HG02970 (cell line): ENCODE measurements around the gene LIMCH1.

Experiments used
- ATAC-seq: cut with Tn5 transposase; IDR thresholded peaks from one replicate; pipeline ENCODE4 v1.9.1; 2021; ENCODE audit warnings: mild to moderate bottlenecking, moderate library complexity, moderate number of reproducible peaks; ENCODE audit not compliant: unreplicated experiment, low FRiP score

LIMCH1 gene

GRCh38 chr4:41602113-41602512 is 64.2 kb downstream of the LIMCH1 start:
- ATAC-seq: no peak

- no peak for ATAC-seq
These were observed 65.0 kb downstream of the LIMCH1 start for GRCh38 chr4:41602886-41603498.

- ATAC-seq: no peak
These were observed 71.9 kb downstream of the LIMCH1 start for GRCh38 chr4:41609851-41610250.

DNA sequence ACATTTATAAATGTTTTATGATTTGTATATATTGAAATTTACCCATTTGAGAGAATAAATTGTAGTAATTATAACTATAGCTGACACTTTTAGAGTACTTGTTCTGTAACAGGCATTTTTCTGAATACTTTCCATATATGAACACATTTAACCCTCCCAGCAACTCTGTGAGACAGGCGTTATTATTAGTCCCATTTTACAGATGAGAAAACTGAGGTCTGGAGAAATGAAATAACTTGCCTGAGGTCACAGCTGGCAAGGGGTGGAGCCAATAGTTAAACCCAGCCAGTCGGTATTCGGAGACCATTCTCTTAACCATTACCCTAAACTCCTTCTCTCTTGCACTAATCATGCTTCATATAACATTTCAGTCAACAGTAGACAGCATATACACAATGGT is 72.5 kb downstream of the LIMCH1 start:
- ATAC-seq: no peak

GRCh38 chr4:41611124-41611838 is 73.3 kb downstream of the LIMCH1 start:
- no peak for ATAC-seq

DNA sequence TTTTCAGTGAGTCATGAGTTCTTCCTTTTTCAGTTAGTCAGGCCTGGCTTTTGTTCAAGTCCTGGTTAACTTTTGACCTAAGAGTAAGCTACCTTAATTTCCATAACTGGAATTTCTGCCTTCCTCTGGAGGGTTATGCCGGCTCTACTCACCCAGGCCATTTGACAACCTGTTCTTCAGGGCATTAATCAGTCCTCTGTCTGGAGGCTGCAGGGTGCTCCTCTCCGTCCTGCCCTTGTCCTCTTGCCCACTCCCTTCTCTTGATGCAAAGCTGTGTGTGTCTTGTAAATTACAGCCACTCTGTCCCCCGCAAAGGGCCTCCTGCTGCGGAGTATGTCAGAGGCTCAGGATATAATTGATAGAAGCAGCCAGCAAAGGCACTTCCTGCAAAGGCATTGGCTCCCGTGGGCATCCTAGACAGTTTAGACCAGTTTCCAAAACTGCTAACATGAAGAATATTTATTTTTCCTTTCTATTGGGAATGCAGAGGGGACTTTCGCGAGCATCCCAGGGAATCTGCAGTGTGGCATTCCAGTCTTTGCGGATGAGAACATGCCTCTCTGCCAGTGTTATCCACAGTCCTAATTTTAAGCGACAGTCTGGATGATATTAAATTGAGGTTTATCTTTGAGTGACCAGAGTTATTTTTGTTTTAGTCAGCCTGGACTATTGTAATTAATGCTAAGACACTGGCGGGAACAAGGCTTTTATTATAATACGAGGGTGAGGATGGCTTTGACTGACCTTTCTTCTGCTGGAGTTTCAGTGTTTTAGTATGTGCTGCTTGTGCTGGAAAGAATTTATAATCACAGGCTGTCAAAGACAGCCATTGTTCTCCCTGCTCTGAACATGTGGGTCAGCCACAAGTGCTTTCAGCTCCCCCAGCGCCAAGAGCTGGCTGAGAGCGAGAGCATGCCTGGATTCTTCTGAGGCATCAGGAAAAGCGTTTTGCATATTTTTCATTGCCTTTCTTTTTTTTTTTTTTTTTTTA is 74.2 kb downstream of the LIMCH1 start:
- ATAC-seq: no peak

GRCh38 chr4:41613386-41613785 is 75.4 kb downstream of the LIMCH1 start:
- no peak for ATAC-seq

GRCh38 chr4:41613821-41614220 is 75.9 kb downstream of the LIMCH1 start:
- no peak for ATAC-seq

- ATAC-seq: no peak
These were observed 76.6 kb downstream of the LIMCH1 start for GRCh38 chr4:41614519-41614918.

DNA sequence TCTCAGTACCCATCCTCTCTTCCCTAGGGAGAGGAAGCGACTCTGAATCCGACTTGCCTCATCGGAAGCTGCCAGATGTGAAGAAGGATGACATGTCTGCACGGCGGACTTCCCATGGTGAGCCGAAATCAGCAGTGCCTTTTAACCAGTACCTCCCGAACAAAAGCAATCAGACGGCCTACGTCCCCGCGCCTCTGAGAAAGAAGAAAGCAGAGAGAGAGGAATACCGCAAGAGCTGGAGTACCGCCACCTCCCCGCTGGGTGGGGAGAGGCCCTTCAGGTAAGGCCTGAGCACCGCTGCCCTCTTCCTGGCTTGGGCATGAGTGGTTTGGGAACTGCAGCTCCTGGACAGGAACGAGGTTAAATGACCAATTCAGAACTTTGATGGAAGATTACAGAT is 81.2 kb downstream of the LIMCH1 start:
- ATAC-seq: no peak

- no peak for ATAC-seq
These were observed 82.8 kb downstream of the LIMCH1 start for GRCh38 chr4:41620594-41621256.

- ATAC-seq: no peak
These were observed 84.8 kb downstream of the LIMCH1 start for GRCh38 chr4:41622787-41623186.

DNA sequence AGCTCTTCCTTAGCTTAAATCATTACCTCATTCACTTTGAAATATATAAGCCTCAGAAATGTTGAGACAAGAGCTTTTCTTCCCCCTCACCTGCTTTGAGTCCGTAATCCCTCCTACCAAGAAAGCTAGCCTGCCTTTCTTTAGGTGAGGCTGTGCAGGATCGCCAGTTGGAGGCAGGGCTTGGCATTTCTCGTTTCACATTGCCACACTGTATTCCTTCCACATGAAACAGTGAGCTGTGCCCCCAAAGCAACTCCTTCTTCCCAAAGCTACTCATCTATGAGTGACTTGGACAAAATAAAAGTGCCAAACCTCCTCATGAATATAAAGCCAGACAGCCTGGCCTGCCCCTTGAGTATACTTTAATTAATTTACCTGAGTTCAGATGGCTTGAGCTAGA is 86.8 kb downstream of the LIMCH1 start:
- ATAC-seq: no peak

GRCh38 chr4:41625531-41625930 is 87.6 kb downstream of the LIMCH1 start:
- ATAC-seq: no peak

GRCh38 chr4:41628936-41629335 is 91.0 kb downstream of the LIMCH1 start:
- ATAC-seq: no peak

DNA sequence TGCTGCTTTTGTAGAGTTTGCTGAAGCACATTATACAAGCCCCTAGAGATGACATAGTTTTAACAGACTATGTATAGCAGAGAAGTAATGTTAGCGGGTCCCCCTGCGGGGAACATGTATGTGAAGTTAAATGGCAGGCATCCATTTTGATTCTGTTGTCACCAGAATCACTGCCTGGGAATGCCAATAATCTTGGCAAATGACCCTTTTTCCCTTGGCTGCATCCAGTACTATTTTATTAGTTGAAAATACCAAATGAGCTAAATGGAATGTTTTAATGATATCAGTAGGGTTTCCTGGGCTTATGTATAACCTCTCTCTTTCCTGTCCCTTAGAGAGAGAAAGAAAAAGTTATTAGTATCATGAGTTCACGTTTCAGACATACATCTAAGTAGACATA is 93.6 kb downstream of the LIMCH1 start:
- ATAC-seq: no peak

DNA sequence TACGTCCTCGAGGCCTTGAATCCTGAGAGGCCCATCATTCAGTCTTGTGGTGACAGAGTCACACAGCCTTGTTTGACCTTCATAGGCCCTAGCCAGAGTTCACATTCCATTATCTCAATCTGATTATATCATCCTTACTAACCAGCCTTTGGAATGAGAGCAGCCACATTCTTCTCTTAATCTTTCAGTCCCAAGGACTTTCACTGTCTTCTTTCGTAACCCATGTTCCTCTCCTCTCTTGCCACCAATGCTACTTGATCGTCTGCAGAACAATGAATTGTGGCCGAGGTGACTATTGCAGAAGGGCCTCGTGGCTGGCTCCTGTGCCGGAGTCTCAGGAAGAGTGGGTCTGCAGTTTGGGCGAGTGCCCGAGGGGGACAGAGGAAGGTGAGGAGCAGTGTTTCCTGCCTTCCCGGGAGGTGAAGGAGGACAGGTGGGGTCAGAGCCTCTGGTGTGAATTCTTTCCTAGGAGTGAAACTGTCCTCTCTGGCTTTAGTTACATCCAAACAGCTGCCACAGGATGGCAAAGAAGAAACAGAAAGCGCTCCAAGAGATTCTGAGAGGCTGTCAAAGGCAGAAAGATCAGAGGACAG is 94.6 kb downstream of the LIMCH1 start:
- ATAC-seq: no peak

DNA sequence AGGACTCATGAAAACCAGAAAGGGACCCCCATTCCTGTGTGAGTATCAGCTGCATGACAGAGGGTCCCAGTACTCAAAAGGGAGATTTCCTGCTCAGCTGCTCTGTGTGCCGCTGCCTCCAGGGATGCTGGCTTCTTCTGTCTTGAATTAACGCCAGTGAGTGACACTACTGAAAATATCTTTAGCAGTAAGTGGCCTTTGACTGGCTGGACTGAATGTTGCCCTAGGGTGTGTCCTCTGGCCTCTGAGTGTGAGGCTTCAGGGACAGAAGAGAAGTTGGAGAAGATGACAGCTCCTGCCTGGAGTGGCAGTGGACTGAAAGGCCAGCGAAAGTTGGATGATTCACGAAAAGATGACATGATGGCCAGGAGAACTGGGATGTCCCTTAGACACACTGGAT is 95.4 kb downstream of the LIMCH1 start:
- ATAC-seq: no peak

- ATAC-seq: no peak
These were observed 97.5 kb downstream of the LIMCH1 start for GRCh38 chr4:41635441-41635840.

DNA sequence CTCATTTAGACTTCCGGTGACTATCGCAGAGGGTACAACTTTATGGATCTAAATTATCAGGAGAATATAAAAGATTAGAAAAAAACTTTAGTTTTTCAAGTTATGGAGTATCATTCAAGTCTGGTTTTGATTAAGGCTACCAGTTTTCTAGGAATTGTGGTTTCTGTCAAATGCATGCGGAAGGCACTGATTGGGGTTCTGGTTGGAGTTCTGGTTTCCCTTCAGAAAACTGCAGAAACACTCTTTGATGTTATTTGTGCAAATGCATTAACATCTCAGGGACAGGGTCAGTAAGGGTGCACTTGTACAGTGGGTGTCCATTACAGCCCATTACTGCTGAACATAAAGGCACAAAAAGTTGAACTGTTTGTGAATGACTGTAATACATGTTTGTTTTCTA is 100.2 kb downstream of the LIMCH1 start:
- ATAC-seq: no peak
